Suprapubic skin (tissue), 4 donors: ENCODE measurements around the gene MARK1.

Source experiments
- EP300 ChIP-seq: sonication (generic); formaldehyde crosslinking; IDR thresholded peaks from one replicate; pipeline ENCODE4 v1.6.1; 2017; ENCODE audit warnings: antibody characterized with exemption
- POLR2A ChIP-seq, 2 donors: fragments of 450-650 bp; IDR thresholded peaks; one replicate each; pipeline ENCODE4 v1.6.1; 2017; ENCODE audit warnings: antibody characterized with exemption in 2 of 2, mild to moderate bottlenecking in 2 of 2, moderate library complexity in 2 of 2
- POLR2AphosphoS5 ChIP-seq, 3 donors: sonication (generic); formaldehyde crosslinking; IDR thresholded peaks; one replicate each; pipeline ENCODE4 v1.6.1; 2017; ENCODE audit warnings: antibody characterized with exemption in 3 of 3
- TF ChIP-seq, protein P1 (sequence below), 2 donors: fragments of 200-600 bp in 1 of 2; fragments of 450-650 bp in 1 of 2; sonication (generic) in 1 of 2; IDR thresholded peaks; one replicate each; pipeline ENCODE4 v1.5.1; 2016 to 2019; ENCODE audit warnings: antibody characterized with exemption in 2 of 2, mild to moderate bottlenecking in 1 of 2, moderate library complexity in 1 of 2

DNA sequence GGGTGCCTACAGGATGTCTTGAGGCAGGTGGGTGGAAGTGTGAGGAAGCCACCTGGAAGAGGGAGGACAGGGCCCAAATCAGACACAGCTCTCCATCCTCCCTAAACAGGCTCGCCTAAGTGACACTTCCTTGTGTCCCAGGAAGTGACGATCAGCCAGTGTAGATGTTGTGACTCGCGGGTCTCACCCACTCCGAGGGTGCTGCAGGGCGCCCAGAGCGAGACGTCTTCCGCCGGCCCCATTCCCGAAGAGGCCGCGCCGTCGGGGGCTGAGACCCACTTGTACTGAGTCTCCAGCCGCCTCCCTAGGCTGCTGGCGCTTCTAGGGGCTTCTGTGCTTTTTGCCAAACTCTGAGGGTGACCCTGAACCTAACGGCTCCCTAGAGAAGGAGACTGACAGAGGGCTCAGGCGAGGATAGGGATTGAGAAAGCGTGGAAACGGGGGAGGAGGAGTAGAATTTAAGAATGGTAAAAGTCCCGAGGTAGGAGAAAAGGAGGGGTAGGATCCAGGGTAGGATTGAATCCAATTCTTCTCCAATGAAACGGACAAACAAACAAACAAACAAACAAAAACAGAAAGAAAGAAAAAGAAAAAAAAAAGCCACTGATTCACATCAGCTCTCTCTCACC, 543 bp upstream of the MARK1 start:
- TF ChIP-seq POLR2AphosphoS5 (IDR thresholded peaks at IDR 0.05): no peak
- no peak for TF ChIP-seq EP300
- TF ChIP-seq, protein P1, sequence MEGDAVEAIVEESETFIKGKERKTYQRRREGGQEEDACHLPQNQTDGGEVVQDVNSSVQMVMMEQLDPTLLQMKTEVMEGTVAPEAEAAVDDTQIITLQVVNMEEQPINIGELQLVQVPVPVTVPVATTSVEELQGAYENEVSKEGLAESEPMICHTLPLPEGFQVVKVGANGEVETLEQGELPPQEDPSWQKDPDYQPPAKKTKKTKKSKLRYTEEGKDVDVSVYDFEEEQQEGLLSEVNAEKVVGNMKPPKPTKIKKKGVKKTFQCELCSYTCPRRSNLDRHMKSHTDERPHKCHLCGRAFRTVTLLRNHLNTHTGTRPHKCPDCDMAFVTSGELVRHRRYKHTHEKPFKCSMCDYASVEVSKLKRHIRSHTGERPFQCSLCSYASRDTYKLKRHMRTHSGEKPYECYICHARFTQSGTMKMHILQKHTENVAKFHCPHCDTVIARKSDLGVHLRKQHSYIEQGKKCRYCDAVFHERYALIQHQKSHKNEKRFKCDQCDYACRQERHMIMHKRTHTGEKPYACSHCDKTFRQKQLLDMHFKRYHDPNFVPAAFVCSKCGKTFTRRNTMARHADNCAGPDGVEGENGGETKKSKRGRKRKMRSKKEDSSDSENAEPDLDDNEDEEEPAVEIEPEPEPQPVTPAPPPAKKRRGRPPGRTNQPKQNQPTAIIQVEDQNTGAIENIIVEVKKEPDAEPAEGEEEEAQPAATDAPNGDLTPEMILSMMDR (IDR thresholded peaks at IDR 0.05): no peak
- TF ChIP-seq POLR2A (IDR thresholded peaks at IDR 0.05): no peak
